ENCODE data around the gene DNAH6.

DNAH6 gene

GRCh38 chr2:84805250-84805958, 289.1 kb downstream of the DNAH6 start:
- no peak for TF ChIP-seq ZFX (IDR thresholded peaks at IDR 0.05; ENCODE audit: borderline replicate concordance)
- TF ChIP-seq CTCF (IDR thresholded peaks at IDR 0.05), result no peak
- no peak overlapping the region for H3K27ac ChIP-seq

- H3K27ac ChIP-seq, result no peak overlapping the region
Measured at GRCh38 chr2:84807063-84807485, 290.8 kb downstream of the DNAH6 start.

GRCh38 chr2:84808279-84808678, 292.0 kb downstream of the DNAH6 start:
- no peak overlapping the region for H3K27ac ChIP-seq
- TF ChIP-seq ZFX (IDR thresholded peaks at IDR 0.05; ENCODE audit: borderline replicate concordance), result no peak
- no peak for TF ChIP-seq CTCF (IDR thresholded peaks at IDR 0.05)

More at GRCh38 chr2:84807063-84807485, 290.8 kb downstream of the DNAH6 start:
- TF ChIP-seq ZFX (IDR thresholded peaks at IDR 0.05; ENCODE audit: borderline replicate concordance), result no peak
- no peak for TF ChIP-seq CTCF (IDR thresholded peaks at IDR 0.05)

- no peak for TF ChIP-seq CTCF (IDR thresholded peaks at IDR 0.05)
- TF ChIP-seq ZFX (IDR thresholded peaks at IDR 0.05; ENCODE audit: borderline replicate concordance), result no peak
- no peak overlapping the region for H3K27ac ChIP-seq
Measured at GRCh38 chr2:84811839-84812431, 295.6 kb downstream of the DNAH6 start.

- H3K27ac ChIP-seq, result no peak overlapping the region
- TF ChIP-seq ZFX (IDR thresholded peaks at IDR 0.05; ENCODE audit: borderline replicate concordance) (no peak), CTCF (IDR thresholded peaks at IDR 0.05) (no peak)
Measured at GRCh38 chr2:84815146-84815545, 298.8 kb downstream of the DNAH6 start.

- TF ChIP-seq CTCF (IDR thresholded peaks at IDR 0.05) (no peak), ZFX (IDR thresholded peaks at IDR 0.05; ENCODE audit: borderline replicate concordance) (no peak)
- no peak overlapping the region for H3K27ac ChIP-seq
Measured at GRCh38 chr2:84816426-84817026, 300.2 kb downstream of the DNAH6 start.

- H3K27ac ChIP-seq, result no peak overlapping the region
- TF ChIP-seq ZFX (IDR thresholded peaks at IDR 0.05; ENCODE audit: borderline replicate concordance), result no peak
- TF ChIP-seq CTCF (IDR thresholded peaks at IDR 0.05), result no peak
Measured at GRCh38 chr2:84817239-84817655, 300.9 kb downstream of the DNAH6 start.

All from 22Rv1 (cell line).